HG03469 (cell line): ENCODE data around the gene FAM25G.
"Not testable (repeated sequence)": the region's sequence is repeated elsewhere in the genome, so short reads cannot be mapped to it uniquely, and the experiment has no call there.

Experiments used
- ATAC-seq: cut with Tn5 transposase; IDR thresholded peaks from one replicate; pipeline ENCODE4 v1.9.1; 2021; ENCODE audit warnings: mild to moderate bottlenecking, moderate library complexity, moderate number of reproducible peaks; ENCODE audit not compliant: unreplicated experiment

The FAM25G gene

GRCh38 chr10:47465216-47465917, 26.1 kb downstream of the FAM25G start:
- not testable (repeated sequence) for ATAC-seq

GRCh38 chr10:47462577-47463358, 28.7 kb downstream of the FAM25G start:
- ATAC-seq = not testable (repeated sequence)

GRCh38 chr10:47461261-47461687, 30.2 kb downstream of the FAM25G start:
- ATAC-seq = not testable (repeated sequence)

GRCh38 chr10:47458466-47459154, 32.9 kb downstream of the FAM25G start:
- ATAC-seq = no peak

- no peak for ATAC-seq
Observed at GRCh38 chr10:47457826-47458225, 33.7 kb downstream of the FAM25G start.

- ATAC-seq = no peak
Observed at GRCh38 chr10:47457528-47457820, 34.0 kb downstream of the FAM25G start.

- ATAC-seq = no peak
Observed at GRCh38 chr10:47456794-47457527, 34.5 kb downstream of the FAM25G start.

- no peak for ATAC-seq
Observed at GRCh38 chr10:47456079-47456785, 35.3 kb downstream of the FAM25G start.

- not testable (repeated sequence) for ATAC-seq
Observed at GRCh38 chr10:47455350-47456078, 36.0 kb downstream of the FAM25G start.

- no peak for ATAC-seq
Observed at GRCh38 chr10:47454780-47455058, 36.8 kb downstream of the FAM25G start.

- no peak for ATAC-seq
Observed at GRCh38 chr10:47454008-47454779, 37.3 kb downstream of the FAM25G start.

- no peak for ATAC-seq
Observed at GRCh38 chr10:47453141-47454007, 38.1 kb downstream of the FAM25G start.

GRCh38 chr10:47452495-47453140, 38.9 kb downstream of the FAM25G start:
- ATAC-seq = no peak

GRCh38 chr10:47451998-47452494, 39.5 kb downstream of the FAM25G start:
- no peak for ATAC-seq

GRCh38 chr10:47451273-47451997, 40.1 kb downstream of the FAM25G start:
- no peak for ATAC-seq

- no peak for ATAC-seq
Observed at GRCh38 chr10:47450442-47450841, 41.1 kb downstream of the FAM25G start.

GRCh38 chr10:47449979-47450378, 41.5 kb downstream of the FAM25G start:
- ATAC-seq = no peak
